ENCODE measurements around the gene VRK2. TPM values are rescaled to one million over a fixed set of nuclear protein-coding genes. Genes with fewer than 3 reads are reported as not detected.

The VRK2 gene
- total and polyA plus RNA-seq, 10 of the 15 experiments (the other 5 are each of a cell fraction or from before 2014, with no cell fraction given), result 26.5 to 78.0 (median 57.3) TPM

DNA sequence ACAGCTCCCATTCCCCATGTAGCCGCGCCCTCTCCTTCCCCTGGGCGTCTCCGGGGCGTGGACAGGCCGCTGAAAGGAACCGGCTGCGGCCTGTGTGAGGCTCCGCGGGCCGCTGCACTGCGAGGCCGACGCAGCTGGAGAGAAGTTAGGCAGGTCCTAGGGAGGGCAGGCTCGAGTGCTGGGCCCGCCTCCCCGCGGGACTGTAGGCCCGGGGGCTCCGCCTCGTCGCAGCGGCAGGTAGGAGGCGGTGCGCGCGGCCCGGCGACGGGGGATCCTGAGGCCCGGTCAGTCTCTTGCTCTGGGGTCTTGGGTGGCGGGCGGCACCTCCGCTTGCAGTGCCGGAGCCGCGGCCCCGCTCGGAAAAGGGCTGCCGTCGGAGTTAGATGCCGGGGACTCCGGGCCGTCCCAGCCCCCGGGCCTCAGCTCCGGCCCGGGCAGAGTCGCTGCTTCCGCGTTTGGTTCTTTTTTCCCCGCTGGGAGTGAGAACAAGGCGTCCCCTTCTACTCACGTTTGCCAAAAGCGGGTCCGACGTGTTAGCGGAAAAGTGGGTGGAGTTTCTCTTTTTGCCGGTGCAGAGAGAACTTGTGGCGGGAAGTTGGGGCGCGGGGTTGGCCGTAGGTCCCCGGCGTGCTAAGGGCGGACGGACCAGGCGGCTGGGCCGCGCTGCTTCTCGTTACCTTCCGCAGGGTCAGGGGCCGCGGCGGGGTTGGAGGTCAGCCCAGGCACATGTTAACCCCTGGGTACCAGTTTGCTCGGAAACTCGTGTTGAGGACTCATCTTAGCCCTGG lies at the start of gene VRK2 (continued):
- no peak; the same call in 1 of the 2 replicates for TF ChIP-seq USF2 (IDR thresholded peaks at IDR 0.05; ENCODE audit: borderline replicate concordance, low read depth, low read length)
- TF ChIP-seq PAX8 (IDR thresholded peaks at IDR 0.05), result no peak
- peak; percentile 76 for TF ChIP-seq NKRF (conservative IDR thresholded peaks at IDR 0.05)
- TF ChIP-seq CHD2 (IDR thresholded peaks at IDR 0.05; ENCODE audit: borderline replicate concordance, low read depth, low read length), result peak; percentile 51; the same call in 1 of the 2 replicates
- 0 out of 2 replicates have a peak, but pooled peaks have one; percentile 37 for TF ChIP-seq RCOR1 (conservative IDR thresholded peaks at IDR 0.05; ENCODE audit: low read depth, low read length)
- TF ChIP-seq NR2C2 (IDR thresholded peaks at IDR 0.05; ENCODE audit: borderline replicate concordance, control insufficient read depth, insufficient read length, low read depth), result peak; percentile 66
- TF ChIP-seq SMAD5 (IDR thresholded peaks at IDR 0.05; ENCODE audit: low read depth), result peak; percentile 86
- TF ChIP-seq ESRRA (IDR thresholded peaks at IDR 0.05; ENCODE audit: low read length), result no peak
- TF ChIP-seq ZNF592 (IDR thresholded peaks at IDR 0.05), result no peak
- TF ChIP-seq PML (IDR thresholded peaks at IDR 0.05; ENCODE audit: low read length), result peak; percentile 79
